GM18511 (cell line): ENCODE measurements around the gene NOL4L.

ENCODE experiments used
- ATAC-seq: cut with Tn5 transposase; IDR thresholded peaks from one replicate; pipeline ENCODE4 v1.9.1; 2021; ENCODE audit warnings: mild to moderate bottlenecking, moderate library complexity; ENCODE audit not compliant: unreplicated experiment

Gene NOL4L

GRCh38 chr20:32487381-32487780 lies 97.8 kb downstream of the NOL4L start:
- ATAC-seq: no peak

- no peak for ATAC-seq
These were observed 99.2 kb downstream of the NOL4L start for GRCh38 chr20:32485770-32486478.

- ATAC-seq: peak; percentile 85
These were observed 100.0 kb downstream of the NOL4L start for GRCh38 chr20:32484958-32485769.

GRCh38 chr20:32484225-32484957 lies 100.7 kb downstream of the NOL4L start:
- no peak for ATAC-seq

- no peak for ATAC-seq
These were observed 101.5 kb downstream of the NOL4L start for GRCh38 chr20:32483351-32484224.

GRCh38 chr20:32482442-32483261 lies 102.5 kb downstream of the NOL4L start:
- no peak for ATAC-seq

- ATAC-seq: no peak
These were observed 103.0 kb downstream of the NOL4L start for GRCh38 chr20:32482143-32482441.

- no peak for ATAC-seq
These were observed 103.6 kb downstream of the NOL4L start for GRCh38 chr20:32481311-32482142.

GRCh38 chr20:32480371-32481241 lies 104.5 kb downstream of the NOL4L start:
- no peak for ATAC-seq

GRCh38 chr20:32479697-32480171 lies 105.4 kb downstream of the NOL4L start:
- ATAC-seq: no peak

GRCh38 chr20:32479012-32479411 lies 106.1 kb downstream of the NOL4L start:
- ATAC-seq: no peak

- no peak for ATAC-seq
These were observed 106.6 kb downstream of the NOL4L start for GRCh38 chr20:32478576-32478975.

- no peak for ATAC-seq
These were observed 107.3 kb downstream of the NOL4L start for GRCh38 chr20:32477594-32478512.

- no peak for ATAC-seq
These were observed 108.2 kb downstream of the NOL4L start for GRCh38 chr20:32476684-32477593.

GRCh38 chr20:32474967-32475811 lies 109.9 kb downstream of the NOL4L start:
- peak; percentile 77 for ATAC-seq
